ENCODE data around the gene MYG1. TPM values are rescaled to one million over a fixed set of nuclear protein-coding genes. Genes with fewer than 3 reads are reported as not detected.
A peak's percentile ranks its signal among the peaks of the same experiment; 100 is the strongest.

The MYG1 gene
- total RNA-seq, 4 donors from 2014 or later = 43.4 to 51.0 (median 46.0) TPM

DNA sequence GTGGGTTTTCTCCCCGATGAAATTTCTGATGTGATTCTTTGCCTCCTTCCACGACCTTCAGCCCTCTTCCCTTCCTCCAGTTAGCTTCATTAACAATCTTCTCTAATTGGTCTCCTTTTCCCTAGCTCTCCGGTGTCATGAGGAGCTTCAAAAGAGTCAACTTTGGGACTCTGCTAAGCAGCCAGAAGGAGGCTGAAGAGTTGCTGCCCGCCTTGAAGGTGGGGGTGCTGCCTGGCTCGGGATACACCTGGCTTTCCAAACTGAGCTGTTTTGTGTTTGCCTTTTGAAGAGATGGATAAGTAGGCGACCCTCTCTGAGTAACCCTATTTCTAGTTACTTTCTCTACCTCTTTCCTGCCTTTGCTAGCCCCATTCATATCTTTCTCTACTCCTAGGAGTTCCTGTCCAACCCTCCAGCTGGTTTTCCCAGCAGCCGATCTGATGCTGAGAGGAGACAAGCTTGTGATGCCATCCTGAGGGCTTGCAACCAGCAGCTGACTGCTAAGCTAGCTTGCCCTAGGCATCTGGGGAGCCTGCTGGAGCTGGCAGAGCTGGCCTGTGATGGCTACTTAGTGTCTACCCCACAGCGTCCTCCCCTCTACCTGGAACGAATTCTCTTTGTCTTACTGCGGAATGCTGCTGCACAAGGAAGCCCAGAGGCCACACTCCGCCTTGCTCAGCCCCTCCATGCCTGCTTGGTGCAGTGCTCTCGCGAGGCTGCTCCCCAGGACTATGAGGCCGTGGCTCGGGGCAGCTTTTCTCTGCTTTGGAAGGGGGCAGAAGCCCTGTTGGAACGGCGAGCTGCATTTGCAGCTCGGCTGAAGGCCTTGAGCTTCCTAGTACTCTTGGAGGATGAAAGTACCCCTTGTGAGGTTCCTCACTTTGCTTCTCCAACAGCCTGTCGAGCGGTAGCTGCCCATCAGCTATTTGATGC is 30.6 kb upstream of the MYG1 start:
- in situ Hi-C loops (cut with MboI; ENCODE audit: low sequenced_read_pairs in 4 of 4) = no loop called here

GRCh38 chr12:53274445-53274844 is 25.1 kb upstream of the MYG1 start:
- Histone ChIP-seq H3K9me3 (no peaks in the 10 kb centered on the region), H3K36me3 (no peaks in the 10 kb centered on the region), H3K27ac (no peak overlapping the region), H3K4me3 (no peak overlapping the region), H3K4me1 (no peaks in the 10 kb centered on the region), H3K27me3 (no peaks in the 10 kb centered on the region)
- TF ChIP-seq, protein P1, sequence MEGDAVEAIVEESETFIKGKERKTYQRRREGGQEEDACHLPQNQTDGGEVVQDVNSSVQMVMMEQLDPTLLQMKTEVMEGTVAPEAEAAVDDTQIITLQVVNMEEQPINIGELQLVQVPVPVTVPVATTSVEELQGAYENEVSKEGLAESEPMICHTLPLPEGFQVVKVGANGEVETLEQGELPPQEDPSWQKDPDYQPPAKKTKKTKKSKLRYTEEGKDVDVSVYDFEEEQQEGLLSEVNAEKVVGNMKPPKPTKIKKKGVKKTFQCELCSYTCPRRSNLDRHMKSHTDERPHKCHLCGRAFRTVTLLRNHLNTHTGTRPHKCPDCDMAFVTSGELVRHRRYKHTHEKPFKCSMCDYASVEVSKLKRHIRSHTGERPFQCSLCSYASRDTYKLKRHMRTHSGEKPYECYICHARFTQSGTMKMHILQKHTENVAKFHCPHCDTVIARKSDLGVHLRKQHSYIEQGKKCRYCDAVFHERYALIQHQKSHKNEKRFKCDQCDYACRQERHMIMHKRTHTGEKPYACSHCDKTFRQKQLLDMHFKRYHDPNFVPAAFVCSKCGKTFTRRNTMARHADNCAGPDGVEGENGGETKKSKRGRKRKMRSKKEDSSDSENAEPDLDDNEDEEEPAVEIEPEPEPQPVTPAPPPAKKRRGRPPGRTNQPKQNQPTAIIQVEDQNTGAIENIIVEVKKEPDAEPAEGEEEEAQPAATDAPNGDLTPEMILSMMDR (IDR thresholded peaks at IDR 0.05 in 4 of 5, conservative IDR thresholded peaks at IDR 0.05 in 1 of 5) = no peak
- no peak for TF ChIP-seq POLR2A (IDR thresholded peaks at IDR 0.05)
- in situ Hi-C loops (cut with MboI; ENCODE audit: low sequenced_read_pairs in 4 of 4) (no loop called here), intact Hi-C loops (cut with DNase I; ENCODE audit: low total_unique reads) (no loop called here)
- no peak for DNase-seq
- ATAC-seq = no peak

More for the DNA sequence above, 30.6 kb upstream of the MYG1 start:
- H3K27ac ChIP-seq = peak overlapping the region in 1 of 4 donors; percentile 61
- ATAC-seq (no peak), DNase-seq (no peak)
- intact Hi-C loops (cut with DNase I; ENCODE audit: low total_unique reads) = loop anchor here (1.0 kb wide), 2 partner anchors 17 to 56 kb away; a partner anchor contains a TSS
- peaks cover 6 to 7% of the 10 kb centered on the region in 2 donors for H3K4me1 ChIP-seq
- H3K9me3 ChIP-seq = no peaks in the 10 kb centered on the region
- no peak for TF ChIP-seq POLR2A (IDR thresholded peaks at IDR 0.05)
- TF ChIP-seq, protein P1 (IDR thresholded peaks at IDR 0.05 in 4 of 5, conservative IDR thresholded peaks at IDR 0.05 in 1 of 5) = no peak
- peak overlapping the region; percentile 64 to 77 (median 72) for H3K4me3 ChIP-seq
- no peaks in the 10 kb centered on the region for H3K36me3 ChIP-seq
- H3K27me3 ChIP-seq = no peaks in the 10 kb centered on the region

- DNase-seq = no peak
- H3K4me3 ChIP-seq = no peak overlapping the region
- no peaks in the 10 kb centered on the region for H3K4me1 ChIP-seq
- no peaks in the 10 kb centered on the region for H3K27me3 ChIP-seq
- no peak for TF ChIP-seq POLR2A (IDR thresholded peaks at IDR 0.05)
- TF ChIP-seq, protein P1 (IDR thresholded peaks at IDR 0.05 in 4 of 5, conservative IDR thresholded peaks at IDR 0.05 in 1 of 5) = no peak
- no peak overlapping the region for H3K27ac ChIP-seq
- no peaks in the 10 kb centered on the region for H3K36me3 ChIP-seq
- in situ Hi-C loops (cut with MboI; ENCODE audit: low sequenced_read_pairs in 4 of 4) (no loop called here), intact Hi-C loops (cut with DNase I; ENCODE audit: low total_unique reads) (no loop called here)
- no peaks in the 10 kb centered on the region for H3K9me3 ChIP-seq
- ATAC-seq = no peak
Observed at GRCh38 chr12:53276511-53276910, 23.0 kb upstream of the MYG1 start.

DNA sequence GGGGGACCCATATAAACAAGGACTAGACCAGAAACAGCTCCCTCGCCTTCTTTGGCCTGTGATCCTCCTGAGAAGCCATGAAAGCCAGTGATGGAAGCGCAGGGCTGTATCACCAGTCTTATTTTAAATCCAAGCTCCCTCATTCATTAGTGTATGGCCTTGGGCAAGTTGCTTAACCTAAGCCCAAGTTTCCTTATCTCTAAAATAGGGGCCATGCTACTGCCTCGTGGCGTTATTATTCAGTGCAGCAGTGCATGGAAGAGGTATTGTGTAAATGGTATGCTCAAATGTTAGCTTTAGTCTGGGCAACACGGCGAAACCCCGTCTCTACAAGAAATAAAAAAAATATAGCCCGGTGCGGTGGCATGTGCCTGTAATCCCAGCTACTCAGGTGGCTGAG is 21.5 kb upstream of the MYG1 start:
- ATAC-seq (no peak), DNase-seq (no peak)
- intact Hi-C loops (cut with DNase I; ENCODE audit: low total_unique reads) = no loop called here
- Histone ChIP-seq H3K27me3 (no peaks in the 10 kb centered on the region), H3K4me1 (no peaks in the 10 kb centered on the region), H3K9me3 (no peaks in the 10 kb centered on the region), H3K4me3 (no peak overlapping the region), H3K36me3 (no peaks in the 10 kb centered on the region), H3K27ac (no peak overlapping the region)
- in situ Hi-C loops (cut with MboI; ENCODE audit: low sequenced_read_pairs in 4 of 4) = no loop called here
- TF ChIP-seq POLR2A (IDR thresholded peaks at IDR 0.05) = no peak
- TF ChIP-seq, protein P1 (IDR thresholded peaks at IDR 0.05 in 4 of 5, conservative IDR thresholded peaks at IDR 0.05 in 1 of 5) = no peak

Measured in gastrocnemius medialis (tissue), 4 donors.